ENCODE data around the gene FLOT2.

FLOT2 gene

GRCh38 chr17:28941251-28941650 lies 43.7 kb upstream of the FLOT2 start:
- POLR2A ChIA-PET = no interaction called here
- DNase-seq (ENCODE audit: extremely low spot score) = no peak
- no peak for TF ChIP-seq LEF1 (IDR thresholded peaks at IDR 0.05; ENCODE audit: borderline replicate concordance)
- no peak for TF ChIP-seq SUZ12 (IDR thresholded peaks at IDR 0.05)
- no peak for TF ChIP-seq NFRKB (IDR thresholded peaks at IDR 0.05)
- TF ChIP-seq FOXA1 (IDR thresholded peaks at IDR 0.05) = no peak
- TF ChIP-seq CTBP1 (IDR thresholded peaks at IDR 0.05; ENCODE audit: borderline replicate concordance) = no peak
- TF ChIP-seq BHLHE40 (IDR thresholded peaks at IDR 0.05; ENCODE audit: borderline replicate concordance) = no peak
- no peak for TF ChIP-seq SP1 (IDR thresholded peaks at IDR 0.05)
- TF ChIP-seq FOXK2 (IDR thresholded peaks at IDR 0.05) = no peak
- CTCF ChIA-PET = no interaction called here

- ChIA-PET CTCF (no interaction called here), POLR2A (interaction anchor here (0.6 kb wide), 1 partner anchor 11 kb away, joined by 3 read pairs; no protein-coding TSS in a partner anchor)
- TF ChIP-seq BHLHE40 (IDR thresholded peaks at IDR 0.05; ENCODE audit: borderline replicate concordance) = no peak
- TF ChIP-seq HDGF (IDR thresholded peaks at IDR 0.05; ENCODE audit: borderline replicate concordance) = no peak
- TF ChIP-seq FOXK2 (IDR thresholded peaks at IDR 0.05) = no peak
- TF ChIP-seq ELF4 (IDR thresholded peaks at IDR 0.05) = no peak
- no peak for TF ChIP-seq PKNOX1 (IDR thresholded peaks at IDR 0.05)
- TF ChIP-seq NFRKB (IDR thresholded peaks at IDR 0.05) = no peak
- no peak for TF ChIP-seq ARNT (IDR thresholded peaks at IDR 0.05)
- no peak for TF ChIP-seq TARDBP (IDR thresholded peaks at IDR 0.05)
- TF ChIP-seq ZNF384 (IDR thresholded peaks at IDR 0.05) = no peak
- no peak for TF ChIP-seq SP1 (IDR thresholded peaks at IDR 0.05)
- TF ChIP-seq L3MBTL2 (conservative IDR thresholded peaks at IDR 0.05) = no peak
- TF ChIP-seq SUZ12 (IDR thresholded peaks at IDR 0.05) = no peak
- TF ChIP-seq FOXM1 (IDR thresholded peaks at IDR 0.05; ENCODE audit: borderline replicate concordance) = no peak
- no peak for TF ChIP-seq CTBP1 (IDR thresholded peaks at IDR 0.05; ENCODE audit: borderline replicate concordance)
- no peak for TF ChIP-seq LEF1 (IDR thresholded peaks at IDR 0.05; ENCODE audit: borderline replicate concordance)
- no peak for TF ChIP-seq FOXA1 (IDR thresholded peaks at IDR 0.05)
- no peak for DNase-seq (ENCODE audit: extremely low spot score)
These were observed 43.1 kb upstream of the FLOT2 start for GRCh38 chr17:28940675-28941074.

- TF ChIP-seq SUZ12 (IDR thresholded peaks at IDR 0.05) (no peak), ELF4 (IDR thresholded peaks at IDR 0.05) (no peak), SP1 (IDR thresholded peaks at IDR 0.05) (no peak), BHLHE40 (IDR thresholded peaks at IDR 0.05; ENCODE audit: borderline replicate concordance) (no peak), TARDBP (IDR thresholded peaks at IDR 0.05) (no peak), FOXM1 (IDR thresholded peaks at IDR 0.05; ENCODE audit: borderline replicate concordance) (no peak), LEF1 (IDR thresholded peaks at IDR 0.05; ENCODE audit: borderline replicate concordance) (no peak), ARNT (IDR thresholded peaks at IDR 0.05) (no peak)
- ChIA-PET POLR2A (interaction anchor here (0.6 kb wide), 1 partner anchor 10 kb away, joined by 3 read pairs; no protein-coding TSS in a partner anchor), CTCF (interaction anchor here (0.8 kb wide), 1 partner anchor 11 kb away, joined by 3 read pairs; no protein-coding TSS in a partner anchor)
- DNase-seq (ENCODE audit: extremely low spot score) = no peak
These were observed 42.6 kb upstream of the FLOT2 start for GRCh38 chr17:28940142-28940541.

- ChIA-PET CTCF (interaction anchor here (0.8 to 2.1 kb wide), 4 partner anchors 11 to 177 kb away, joined by 3 to 6 read pairs (median 4); no protein-coding TSS in a partner anchor), POLR2A (interaction anchor here (2.5 to 4.4 kb wide), 2 partner anchors 11 to 13 kb away, joined by 13 to 19 read pairs; partner anchors contain the start of gene PHF12)
- TF ChIP-seq FOXA1 (IDR thresholded peaks at IDR 0.05) = no peak
- TF ChIP-seq SP1 (IDR thresholded peaks at IDR 0.05) = no peak
- TF ChIP-seq HDGF (IDR thresholded peaks at IDR 0.05; ENCODE audit: borderline replicate concordance) = no peak
- no peak for TF ChIP-seq TARDBP (IDR thresholded peaks at IDR 0.05)
- no peak for TF ChIP-seq FOXK2 (IDR thresholded peaks at IDR 0.05)
- TF ChIP-seq BHLHE40 (IDR thresholded peaks at IDR 0.05; ENCODE audit: borderline replicate concordance) = no peak
- TF ChIP-seq SUZ12 (IDR thresholded peaks at IDR 0.05) = no peak
- TF ChIP-seq ZNF384 (IDR thresholded peaks at IDR 0.05) = no peak
- no peak for TF ChIP-seq L3MBTL2 (conservative IDR thresholded peaks at IDR 0.05)
- no peak for TF ChIP-seq PKNOX1 (IDR thresholded peaks at IDR 0.05)
- no peak for TF ChIP-seq NFRKB (IDR thresholded peaks at IDR 0.05)
- no peak for TF ChIP-seq ARNT (IDR thresholded peaks at IDR 0.05)
- TF ChIP-seq LEF1 (IDR thresholded peaks at IDR 0.05; ENCODE audit: borderline replicate concordance) = no peak
- no peak for TF ChIP-seq FOXM1 (IDR thresholded peaks at IDR 0.05; ENCODE audit: borderline replicate concordance)
- no peak for TF ChIP-seq CTBP1 (IDR thresholded peaks at IDR 0.05; ENCODE audit: borderline replicate concordance)
- DNase-seq (ENCODE audit: extremely low spot score) = no peak
These were observed 41.0 kb upstream of the FLOT2 start for GRCh38 chr17:28938552-28938951.

- ChIA-PET POLR2A (interaction anchor here (0.6 to 4.4 kb wide), 4 partner anchors 12 to 195 kb away, joined by 3 to 19 read pairs (median 8); partner anchors contain the start of gene PHF12), CTCF (interaction anchor here (0.7 to 2.1 kb wide), 3 partner anchors 8 to 35 kb away, joined by 3 to 6 read pairs (median 5); no protein-coding TSS in a partner anchor)
- TF ChIP-seq ZNF384 (IDR thresholded peaks at IDR 0.05) = no peak
- TF ChIP-seq TARDBP (IDR thresholded peaks at IDR 0.05) = no peak
- no peak for TF ChIP-seq PKNOX1 (IDR thresholded peaks at IDR 0.05)
- no peak for TF ChIP-seq L3MBTL2 (conservative IDR thresholded peaks at IDR 0.05)
- TF ChIP-seq NFRKB (IDR thresholded peaks at IDR 0.05) = no peak
- no peak for TF ChIP-seq SUZ12 (IDR thresholded peaks at IDR 0.05)
- no peak for TF ChIP-seq FOXA1 (IDR thresholded peaks at IDR 0.05)
- TF ChIP-seq ELF4 (IDR thresholded peaks at IDR 0.05) = no peak
- TF ChIP-seq CTBP1 (IDR thresholded peaks at IDR 0.05; ENCODE audit: borderline replicate concordance) = no peak
- no peak for TF ChIP-seq LEF1 (IDR thresholded peaks at IDR 0.05; ENCODE audit: borderline replicate concordance)
- TF ChIP-seq FOXK2 (IDR thresholded peaks at IDR 0.05) = no peak
- TF ChIP-seq FOXM1 (IDR thresholded peaks at IDR 0.05; ENCODE audit: borderline replicate concordance) = no peak
- TF ChIP-seq SP1 (IDR thresholded peaks at IDR 0.05) = no peak
- no peak for TF ChIP-seq HDGF (IDR thresholded peaks at IDR 0.05; ENCODE audit: borderline replicate concordance)
- TF ChIP-seq BHLHE40 (IDR thresholded peaks at IDR 0.05; ENCODE audit: borderline replicate concordance) = no peak
- TF ChIP-seq ARNT (IDR thresholded peaks at IDR 0.05) = no peak
- no peak for DNase-seq (ENCODE audit: extremely low spot score)
These were observed 39.7 kb upstream of the FLOT2 start for GRCh38 chr17:28937044-28937729.

Data from HEK293T (cell line).